ENCODE measurements around the gene SLC5A1. TPM values are rescaled to one million over a fixed set of nuclear protein-coding genes. Genes with fewer than 3 reads are reported as not detected.

SLC5A1 gene
- total RNA-seq, 1 donor from 2014 or later, result not detected

DNA sequence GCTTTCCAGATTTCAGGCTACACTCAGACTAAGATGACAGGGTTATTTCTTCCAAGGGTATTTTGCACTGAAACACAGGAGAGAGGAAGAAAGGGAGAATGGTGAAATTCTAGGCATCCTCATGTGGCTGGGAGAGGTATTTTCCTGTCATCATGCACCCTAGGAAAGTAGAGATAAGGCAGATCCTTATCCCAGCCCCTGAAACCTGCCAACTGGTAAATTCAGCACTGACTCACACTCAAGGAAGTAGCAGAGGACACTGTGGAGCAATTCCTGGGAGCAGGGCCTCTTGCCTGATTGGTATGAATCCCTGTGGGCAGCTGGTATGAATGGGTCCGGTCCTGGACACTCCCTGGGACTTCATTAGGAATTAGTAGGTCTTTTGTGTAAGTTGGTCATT lies 37.6 kb upstream of the SLC5A1 start:
- DNase-seq (ENCODE audit: low spot score, unreplicated experiment), result no peak
- Mint-ChIP-seq H3K27ac (no peak overlapping the region), H3K4me1 (ENCODE audit: low read depth) (peaks cover 1% of the 10 kb centered on the region), H3K27me3 (peaks cover 9% of the 10 kb centered on the region), H3K4me3 (ENCODE audit: low read depth) (no peak overlapping the region), H3K36me3 (ENCODE audit: insufficient read depth) (no peaks in the 10 kb centered on the region), H3K9me3 (ENCODE audit: low read depth) (no peaks in the 10 kb centered on the region)
- TF ChIP-seq CTCF (IDR thresholded peaks at IDR 0.05; ENCODE audit: unreplicated experiment), result no peak

DNA sequence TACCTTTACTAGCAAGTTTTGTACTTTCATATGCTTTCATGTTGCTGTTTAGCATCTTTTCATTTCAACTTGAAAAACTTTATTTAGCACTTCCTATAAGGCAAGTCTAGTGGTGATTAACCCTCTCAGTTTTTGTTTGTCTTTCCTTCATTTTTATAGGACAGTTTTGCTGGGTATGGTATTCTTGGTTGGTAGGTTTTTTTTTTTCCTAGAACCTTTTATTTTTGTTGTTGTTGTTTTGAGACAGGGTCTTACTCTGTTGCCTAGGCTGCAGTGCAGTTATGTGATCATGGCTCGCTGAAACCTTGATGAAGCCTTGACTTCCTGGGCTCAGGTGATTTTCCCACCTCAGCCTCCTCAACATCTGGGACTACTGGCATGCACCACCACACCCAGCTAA lies 29.9 kb upstream of the SLC5A1 start:
- H3K4me3 Mint-ChIP-seq (ENCODE audit: low read depth), result no peak overlapping the region
- peaks cover 13% of the 10 kb centered on the region for H3K9me3 Mint-ChIP-seq (ENCODE audit: low read depth)
- peaks cover 15% of the 10 kb centered on the region for H3K27me3 Mint-ChIP-seq
- DNase-seq (ENCODE audit: low spot score, unreplicated experiment), result no peak
- peaks cover 6% of the 10 kb centered on the region for H3K36me3 Mint-ChIP-seq (ENCODE audit: insufficient read depth)
- no peak for TF ChIP-seq CTCF (IDR thresholded peaks at IDR 0.05; ENCODE audit: unreplicated experiment)
- peaks cover 5% of the 10 kb centered on the region for H3K4me1 Mint-ChIP-seq (ENCODE audit: low read depth)
- H3K27ac Mint-ChIP-seq, result no peak overlapping the region

DNA sequence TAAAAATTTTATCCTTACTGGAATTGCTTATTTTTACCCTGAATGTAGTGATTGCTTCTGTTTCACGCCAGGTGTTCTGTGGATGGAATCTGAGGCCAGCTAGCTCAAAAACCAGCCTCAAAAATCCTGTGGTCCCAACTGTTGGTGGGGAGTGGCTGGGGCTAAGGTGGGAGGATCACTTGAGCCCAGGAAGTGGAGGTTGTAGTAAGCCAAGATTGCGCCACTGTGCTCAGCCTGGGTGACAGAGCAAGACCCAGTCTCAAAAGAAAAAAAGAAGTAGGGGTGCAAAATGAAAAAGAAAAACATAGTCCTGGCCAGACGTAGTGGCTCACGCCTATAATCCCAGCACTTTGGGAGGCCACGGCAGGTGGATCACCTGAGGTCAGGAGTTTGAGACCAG lies 27.0 kb upstream of the SLC5A1 start:
- H3K9me3 Mint-ChIP-seq (ENCODE audit: low read depth), result peaks cover 13% of the 10 kb centered on the region
- no peak for TF ChIP-seq CTCF (IDR thresholded peaks at IDR 0.05; ENCODE audit: unreplicated experiment)
- H3K27me3 Mint-ChIP-seq, result peaks cover 11% of the 10 kb centered on the region
- no peak for DNase-seq (ENCODE audit: low spot score, unreplicated experiment)
- no peak overlapping the region for H3K27ac Mint-ChIP-seq
- peaks cover 6% of the 10 kb centered on the region for H3K36me3 Mint-ChIP-seq (ENCODE audit: insufficient read depth)
- H3K4me1 Mint-ChIP-seq (ENCODE audit: low read depth), result peaks cover 5% of the 10 kb centered on the region
- H3K4me3 Mint-ChIP-seq (ENCODE audit: low read depth), result no peak overlapping the region

DNA sequence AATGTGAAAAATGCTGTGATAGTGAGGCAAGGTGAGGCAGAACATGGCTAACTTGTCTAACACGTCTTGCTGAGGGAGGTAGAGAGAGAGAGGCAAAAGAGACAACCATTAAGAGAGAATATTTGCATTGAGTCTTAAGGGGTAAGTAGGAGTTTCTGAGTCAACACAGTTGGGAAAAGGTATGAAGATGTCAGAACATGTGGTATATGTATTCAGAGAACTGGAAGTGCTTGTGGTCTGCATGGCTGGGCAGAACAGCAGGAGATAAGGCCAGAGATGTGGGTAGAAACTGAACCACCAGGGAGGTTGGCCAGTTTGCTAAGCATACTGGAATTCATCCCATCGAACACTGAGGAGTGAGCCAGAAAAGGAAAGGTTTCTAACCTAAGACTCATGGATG lies 25.0 kb upstream of the SLC5A1 start:
- TF ChIP-seq CTCF (IDR thresholded peaks at IDR 0.05; ENCODE audit: unreplicated experiment), result no peak
- H3K4me3 Mint-ChIP-seq (ENCODE audit: low read depth), result no peak overlapping the region
- no peak for DNase-seq (ENCODE audit: low spot score, unreplicated experiment)
- H3K4me1 Mint-ChIP-seq (ENCODE audit: low read depth), result no peaks in the 10 kb centered on the region
- no peak overlapping the region for H3K27ac Mint-ChIP-seq
- H3K27me3 Mint-ChIP-seq, result peaks cover 11% of the 10 kb centered on the region
- H3K36me3 Mint-ChIP-seq (ENCODE audit: insufficient read depth), result peaks cover 4% of the 10 kb centered on the region
- peaks cover 5% of the 10 kb centered on the region for H3K9me3 Mint-ChIP-seq (ENCODE audit: low read depth)

DNA sequence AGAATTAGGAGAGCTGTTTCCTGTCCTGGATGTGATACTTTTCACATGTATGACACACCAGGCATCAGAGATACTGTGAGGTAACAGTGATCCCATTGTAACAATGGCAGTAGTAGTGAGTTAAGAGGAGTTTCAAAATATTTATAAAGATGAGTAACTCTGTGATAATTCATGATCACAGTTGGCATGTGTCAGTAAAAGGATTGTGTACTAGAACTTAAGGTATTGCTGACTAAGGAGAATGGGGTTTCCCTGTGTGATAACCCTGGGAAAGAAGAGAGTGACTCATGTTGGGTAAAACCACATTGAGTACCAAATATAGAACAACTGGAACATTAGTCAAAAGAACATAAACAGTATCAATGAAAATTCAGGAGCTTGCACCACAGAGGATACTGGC lies 22.9 kb upstream of the SLC5A1 start:
- no peak overlapping the region for H3K27ac Mint-ChIP-seq
- H3K9me3 Mint-ChIP-seq (ENCODE audit: low read depth), result no peaks in the 10 kb centered on the region
- peaks cover 11% of the 10 kb centered on the region for H3K27me3 Mint-ChIP-seq
- no peak overlapping the region for H3K4me3 Mint-ChIP-seq (ENCODE audit: low read depth)
- no peaks in the 10 kb centered on the region for H3K4me1 Mint-ChIP-seq (ENCODE audit: low read depth)
- H3K36me3 Mint-ChIP-seq (ENCODE audit: insufficient read depth), result no peaks in the 10 kb centered on the region
- DNase-seq (ENCODE audit: low spot score, unreplicated experiment), result no peak
- TF ChIP-seq CTCF (IDR thresholded peaks at IDR 0.05; ENCODE audit: unreplicated experiment), result no peak
